HepG2 (cell line): ENCODE measurements around the gene CADM4. TPM values are rescaled to one million over a fixed set of nuclear protein-coding genes. Genes with fewer than 3 reads are reported as not detected.

Experiments
- ATAC-seq: fragments of 200-7000 bp; cut with Tn5 transposase; 3 replicates; pipeline ENCODE4 v1.9.1; 2020; ENCODE audit warnings: mild to moderate bottlenecking, moderate library complexity
- BruUV-seq: library from RNA; stranded (reverse); fragments of 400-500 nt; replicated peaks from 2 replicates; lab custom pipeline; 2021; lab: Mats Ljungman, UMichigan
- CTCF ChIA-PET: fragments of 300-600 bp; formaldehyde crosslinking; extraction: SDS; loops from one replicate; lab custom pipeline; 2021; ENCODE audit warnings: low total read pairs, inconsistent platforms, low intra/inter-chr PET ratio; lab: Yijun Ruan, JAX
- POLR2A ChIA-PET: fragments of 350-600 bp; sonication (Branson Sonifier 250); formaldehyde crosslinking; loops from one replicate; lab custom pipeline; 2020; ENCODE audit warnings: antibody characterized with exemption, inconsistent platforms; lab: Yijun Ruan, JAX
- DNase-seq: peaks from one replicate; pipeline ENCODE4 v3.0.0-alpha.2; 2015; ENCODE audit warnings: low spot score
- FAIRE-seq: peaks from 3 replicates; lab custom pipeline; 2011; peaks lifted over from hg19 to GRCh38; lab: Jason Lieb, UNC
- H2AFZ ChIP-seq: one replicate; pipeline ENCODE4 v1.6.1; 2011; ENCODE audit warnings: low read length, inconsistent platforms
- H3K27ac ChIP-seq: fragments of 300-600 bp; 3 replicates; pipeline ENCODE4 v1.8.0; 2011; ENCODE audit warnings: mixed run types, mild to moderate bottlenecking, mixed read lengths, low read length, inconsistent platforms; ENCODE audit not compliant: insufficient read depth; ENCODE audit errors: extremely low read length
- H3K27me3 ChIP-seq, 2 experiments: fragments of 200-600 bp in 1 of 2; 2 replicates in 1 of 2; 3 replicates in 1 of 2; pipeline versions ENCODE4 v1.6.0 to v1.8.0; 2011; ENCODE audit warnings: low read length in 2 of 2, mild to moderate bottlenecking in 2 of 2, moderate library complexity in 2 of 2, inconsistent platforms in 1 of 2; ENCODE audit not compliant: insufficient read depth in 2 of 2, control insufficient read depth in 1 of 2
- H3K36me3 ChIP-seq, 2 experiments: fragments of 200-600 bp in 1 of 2; replicated peaks in 1 of 2; 2 replicates in 1 of 2; 3 replicates in 1 of 2; pipeline versions ENCODE4 v1.5.1 to v1.8.0; 2011; ENCODE audit warnings: low read length in 2 of 2, inconsistent platforms in 1 of 2; ENCODE audit not compliant: insufficient read depth in 2 of 2, control insufficient read depth in 1 of 2
- H3K4me1 ChIP-seq: 2 replicates; pipeline ENCODE4 v1.5.1; 2012; ENCODE audit warnings: low read length, inconsistent platforms; ENCODE audit not compliant: insufficient read depth
- H3K4me2 ChIP-seq: 2 replicates; pipeline ENCODE4 v1.6.0; 2011; ENCODE audit warnings: low read depth, low read length, inconsistent platforms
- H3K4me3 ChIP-seq, 3 experiments: fragments of 200-600 bp in 1 of 3; sonication (generic), shearing (Covaris generic) in 1 of 3; replicated peaks in 1 of 3; 2 replicates each; pipeline ENCODE4 v1.5.1; 2011 to 2016; ENCODE audit warnings: low read length in 3 of 3, inconsistent platforms in 2 of 3, low read depth in 2 of 3, mild to moderate bottlenecking in 2 of 3, control low read depth in 1 of 3, mixed read lengths in 1 of 3; ENCODE audit not compliant: insufficient read depth in 1 of 3
- H3K79me2 ChIP-seq: one replicate; pipeline ENCODE4 v1.6.1; 2011; ENCODE audit warnings: low read length, inconsistent platforms; ENCODE audit not compliant: insufficient read depth
- H3K9ac ChIP-seq: 2 replicates; pipeline ENCODE4 v1.6.0; 2011; ENCODE audit warnings: mild to moderate bottlenecking, low read depth, low read length, inconsistent platforms; ENCODE audit not compliant: insufficient read depth
- H3K9me3 ChIP-seq: 2 replicates; pipeline ENCODE4 v1.5.1; 2012; ENCODE audit warnings: mild to moderate bottlenecking, low read length
- H4K20me1 ChIP-seq: 2 replicates; pipeline ENCODE4 v1.6.0; 2011; ENCODE audit warnings: inconsistent platforms, mild to moderate bottlenecking, low read length, moderate library complexity; ENCODE audit not compliant: insufficient read depth
- NFE2L1 ChIP-seq: sonication (generic); formaldehyde crosslinking; IDR thresholded peaks from 2 replicates; pipeline ENCODE4 v1.4.0; 2020; ENCODE audit warnings: missing genetic modification reagents, mild to moderate bottlenecking, borderline replicate concordance
- RBFOX2 ChIP-seq: fragments of 200-400 bp; formaldehyde crosslinking; IDR thresholded peaks from 2 replicates; pipeline ENCODE4 v1.6.1; 2017; ENCODE audit warnings: low read depth, mild to moderate bottlenecking, low read length
- ZSCAN30 ChIP-seq: sonication (generic); formaldehyde crosslinking; IDR thresholded peaks from 2 replicates; pipeline ENCODE4 v1.5.0; 2020; ENCODE audit warnings: mild to moderate bottlenecking, missing genetic modification reagents
- WGBS: methylation state at CpG from one replicate; pipeline ENCODE4 v1.1.6; 2017; ENCODE audit warnings: low lambda C conversion rate; 5-methylcytosine and 5-hydroxymethylcytosine counted together
- in situ Hi-C: cut with HindIII; loops from 2 replicates; pipeline ENCODE4 v1.10.0; 2017; ENCODE audit warnings: low pct_unique_long_range_greater_than_20kb; ENCODE audit not compliant: extremely low pct_ligation_motif_present
- intact Hi-C: fragments of 100-400 bp; cut with micrococcal nuclease; formaldehyde crosslinking; loops from one replicate; pipeline ENCODE4 v1.10.0; 2022; ENCODE audit not compliant: unreplicated experiment
- polyA plus RNA-seq, 8 experiments: library from polyadenylated mRNA; depleted of rRNA in 3 of 8; stranded (reverse) in 7 of 8; unstranded in 1 of 8; fragments of >200 nt; fragmentation: Illumina TruSeq in 4 of 8; extraction: Trizol in 4 of 8; gene quantifications; 2 replicates each; pipeline versions ENCODE4 v1.2.1 to v1.2.3, GENCODE V29; 2011 to 2016; ENCODE audit warnings: low read depth in 4 of 8, missing spikeins in 1 of 8, mixed read lengths in 1 of 8; ENCODE audit not compliant: insufficient read depth in 1 of 8
- total RNA-seq, 5 experiments: library from RNA; depleted of rRNA; stranded (reverse); fragments of >200 nt; fragmentation: Illumina TruSeq; extraction: Trizol; gene quantifications; 2 replicates each; pipeline ENCODE4 v1.2.3, GENCODE V29; 2016; ENCODE audit warnings: low read depth in 1 of 5

CADM4 gene
- total and polyA plus RNA-seq, 2 of the 13 experiments (the other 11 are each of a cell fraction or from before 2014, with no cell fraction given), result 8.5 to 16.0 TPM

GRCh38 chr19:43592800-43593350 is 46.8 kb downstream of the CADM4 start:
- CTCF ChIA-PET, result no interaction called here
- in situ Hi-C loops, result no loop called here

DNA sequence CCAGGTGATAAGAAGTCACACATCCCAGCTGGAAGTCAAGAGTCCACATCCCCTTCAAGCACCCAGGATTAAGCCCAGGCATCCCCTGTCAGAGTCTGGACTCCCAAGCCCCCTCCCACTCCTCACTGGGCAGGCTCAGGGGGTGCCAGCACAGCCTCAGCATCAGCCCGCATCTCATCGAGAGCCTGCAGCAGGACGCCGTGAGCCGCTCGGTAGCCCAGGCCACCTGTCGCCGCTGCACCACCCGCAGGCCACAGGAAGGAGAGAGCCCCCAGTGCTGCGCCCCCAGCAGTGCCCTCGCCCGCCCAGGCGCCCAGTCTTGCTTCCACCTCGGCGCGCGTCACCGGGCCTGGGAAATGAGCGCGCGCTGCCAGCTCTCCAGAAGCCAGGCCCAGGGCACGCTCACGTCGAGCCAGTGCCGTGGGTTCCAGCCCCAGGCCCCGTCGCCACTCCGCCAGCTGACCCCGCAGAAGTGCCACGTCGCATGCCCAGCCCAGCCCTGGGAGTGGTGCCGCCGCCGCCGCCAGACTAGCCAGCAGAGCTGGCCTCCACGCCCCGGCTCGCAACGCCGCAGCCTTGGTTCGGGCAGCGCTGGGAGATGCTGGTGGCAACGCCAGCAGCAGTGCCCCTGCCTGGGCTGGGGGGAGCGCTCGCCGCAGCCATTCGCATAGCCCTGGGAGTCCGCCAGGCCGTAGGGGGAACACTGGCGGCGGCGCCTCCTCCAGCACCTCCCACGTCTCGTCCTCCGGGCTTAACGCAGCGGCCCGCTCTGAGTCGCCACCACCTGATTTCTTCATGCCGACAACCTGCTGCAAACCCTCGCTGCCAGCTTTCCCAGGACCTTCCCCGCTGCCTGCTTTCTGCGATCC is 47.5 kb downstream of the CADM4 start:
- no peak for TF ChIP-seq NFE2L1 (CRISPR knock-in tag)
- TF ChIP-seq RBFOX2, result peak; percentile 40; the same call in 1 of the 2 replicates
- TF ChIP-seq, all 625 proteins: peak for 1
- no TSS peak for BruUV-seq
- peaks cover 13% of the 10 kb centered on the region for H3K79me2 ChIP-seq
- WGBS, result 98% methylated on average over 48 of the region's 63 CpGs
- DNase-seq (no peak), FAIRE-seq (no peak), ATAC-seq (no peak)
- intact Hi-C loops, result loop anchor here (10.0 kb wide), 1 partner anchor 67 kb away; the partner anchor contains the start of gene ETHE1
- no peaks in the 10 kb centered on the region for H3K9me3 ChIP-seq
- H4K20me1 ChIP-seq, result peaks cover 2% of the 10 kb centered on the region; the same call in 1 of the 2 replicates
- no peak overlapping the region for H3K9ac ChIP-seq
- H2AFZ ChIP-seq, result no peak overlapping the region
- H3K36me3 ChIP-seq, result peaks cover 3% of the 10 kb centered on the region in 2 experiments; a peak in 4 of 5 replicates
- in situ Hi-C loops, result no loop called here
- H3K4me2 ChIP-seq, result no peak overlapping the region
- peaks cover 20% of the 10 kb centered on the region for H3K4me1 ChIP-seq
- H3K4me3 ChIP-seq, result no peak overlapping the region
- POLR2A ChIA-PET, result no interaction called here
- H3K27me3 ChIP-seq, result no peaks in the 10 kb centered on the region; a peak in 1 of 5 replicates
- no peak overlapping the region for H3K27ac ChIP-seq
- CTCF ChIA-PET, result no interaction called here

More at GRCh38 chr19:43592800-43593350, 46.8 kb downstream of the CADM4 start:
- Histone ChIP-seq H3K4me3 (no peak overlapping the region), H3K4me1 (peaks cover 27% of the 10 kb centered on the region), H4K20me1 (peaks cover 2% of the 10 kb centered on the region; the same call in 1 of the 2 replicates), H3K9me3 (no peaks in the 10 kb centered on the region), H3K9ac (no peak overlapping the region), H2AFZ (no peak overlapping the region), H3K79me2 (peaks cover 21% of the 10 kb centered on the region), H3K36me3 (peaks cover 3% of the 10 kb centered on the region in 2 experiments; a peak in 4 of 5 replicates), H3K27ac (no peak overlapping the region), H3K27me3 (no peaks in the 10 kb centered on the region; a peak in 1 of 5 replicates), H3K4me2 (no peak overlapping the region)
- intact Hi-C loops, result loop anchor here (10.0 kb wide), 1 partner anchor 68 kb away; the partner anchor contains the start of gene ETHE1
- 0 out of 2 replicates have a peak, but pooled peaks have one; percentile 25 for TF ChIP-seq RBFOX2
- no peak for TF ChIP-seq ZSCAN30 (CRISPR knock-in tag)
- FAIRE-seq, result no peak
- DNase-seq, result no peak
- no TSS peak for BruUV-seq
- POLR2A ChIA-PET, result no interaction called here
- no peak for ATAC-seq
- over 99% methylated on average over 27 of the region's 37 CpGs for WGBS
